Endothelial cell of umbilical vein (primary cell): ENCODE results near the gene PPM1H. TPM values are rescaled to one million over a fixed set of nuclear protein-coding genes. Genes with fewer than 3 reads are reported as not detected.

Source experiments
- BruUV-seq: library from RNA; stranded (reverse); fragments of 400-500 nt; replicated peaks from 2 replicates; lab custom pipeline; 2021; lab: Mats Ljungman, UMichigan
- CTCF ChIA-PET: fragments of 300-600, 350-600 bp; sonication (Branson Sonifier 250); formaldehyde crosslinking; loops from one replicate; lab custom pipeline; 2021; ENCODE audit warnings: antibody characterized with exemption, inconsistent platforms; lab: Charles Lee
- POLR2A ChIA-PET: fragments of 300-600, 350-600 bp; sonication (Branson Sonifier 250); formaldehyde crosslinking; loops from one replicate; lab custom pipeline; 2021; ENCODE audit warnings: antibody characterized with exemption, inconsistent platforms; lab: Charles Lee
- DNase-seq: peaks from one replicate; pipeline ENCODE4 v3.0.0-alpha.2; 2011; ENCODE audit warnings: low read depth, low spot score
- FAIRE-seq: peaks from 2 replicates; lab custom pipeline; 2011; peaks lifted over from hg19 to GRCh38; lab: Jason Lieb, UNC
- H2AFZ ChIP-seq: 2 replicates; pipeline ENCODE4 v1.6.0; 2012; ENCODE audit warnings: low read depth, low read length, control low read depth, inconsistent platforms
- H3K27ac ChIP-seq: 2 replicates; pipeline ENCODE4 v1.5.1; 2011; ENCODE audit warnings: low read depth, mild to moderate bottlenecking, control low read depth, low read length, moderate library complexity; ENCODE audit not compliant: insufficient read depth
- H3K27me3 ChIP-seq, 2 experiments: 2 replicates each; pipeline versions ENCODE4 v1.6.0 to v1.6.1; 2011; ENCODE audit warnings: low read length in 2 of 2, mixed read lengths in 1 of 2; ENCODE audit not compliant: control insufficient read depth in 2 of 2, insufficient read depth in 2 of 2
- H3K36me3 ChIP-seq, 2 experiments: 2 replicates in 1 of 2; 3 replicates in 1 of 2; pipeline ENCODE4 v1.5.1; 2011; ENCODE audit warnings: low read length in 2 of 2, mild to moderate bottlenecking in 1 of 2, moderate library complexity in 1 of 2; ENCODE audit not compliant: control insufficient read depth in 2 of 2, insufficient read depth in 2 of 2; ENCODE audit errors: extremely low read depth in 1 of 2
- H3K4me1 ChIP-seq: 3 replicates; pipeline ENCODE4 v1.5.1; 2011; ENCODE audit warnings: mild to moderate bottlenecking, low read length; ENCODE audit not compliant: control insufficient read depth, insufficient read depth; ENCODE audit errors: extremely low read depth
- H3K4me2 ChIP-seq: 2 replicates; pipeline ENCODE4 v1.6.1; 2011; ENCODE audit warnings: low read length, control low read depth, mixed read lengths; ENCODE audit not compliant: insufficient read depth
- H3K4me3 ChIP-seq, 3 experiments: fragments of 200-600 bp in 1 of 3; sonication (generic), shearing (Covaris generic) in 1 of 3; replicated peaks in 1 of 3; 2 replicates each; pipeline ENCODE4 v1.5.1; 2011 to 2016; ENCODE audit warnings: control low read depth in 3 of 3, low read length in 3 of 3, mild to moderate bottlenecking in 2 of 3, inconsistent platforms in 1 of 3, low read depth in 1 of 3, moderate library complexity in 1 of 3; ENCODE audit not compliant: insufficient read depth in 1 of 3
- H3K79me2 ChIP-seq: 2 replicates; pipeline ENCODE4 v1.6.0; 2012; ENCODE audit warnings: low read length, inconsistent platforms; ENCODE audit not compliant: control insufficient read depth, insufficient read depth
- H3K9ac ChIP-seq: replicated peaks from 2 replicates; pipeline ENCODE3; 2011; ENCODE audit warnings: low read length, control low read depth; ENCODE audit not compliant: insufficient read depth; ENCODE audit errors: extremely low read depth
- H3K9me1 ChIP-seq: replicated peaks from 3 replicates; pipeline ENCODE4 v1.6.0; 2011; ENCODE audit warnings: mild to moderate bottlenecking, low read length; ENCODE audit not compliant: control insufficient read depth, insufficient read depth; ENCODE audit errors: extremely low read depth
- H3K9me3 ChIP-seq: replicated peaks from 2 replicates; pipeline ENCODE4 v1.5.1; 2012; ENCODE audit warnings: low read length, inconsistent platforms; ENCODE audit not compliant: control insufficient read depth, insufficient read depth
- H4K20me1 ChIP-seq: replicated peaks from 2 replicates; pipeline ENCODE3; 2011; ENCODE audit warnings: mild to moderate bottlenecking, low read length; ENCODE audit not compliant: control insufficient read depth, insufficient read depth; ENCODE audit errors: extremely low read depth
- EZH2 ChIP-seq: IDR thresholded peaks from 2 replicates; pipeline ENCODE4 v1.6.1; 2012; ENCODE audit warnings: borderline replicate concordance, low read depth, mild to moderate bottlenecking, moderate library complexity, low read length, inconsistent platforms; ENCODE audit not compliant: severe bottlenecking
- FOS ChIP-seq: IDR thresholded peaks from 2 replicates; pipeline ENCODE4 v1.6.1; 2011; ENCODE audit warnings: mild to moderate bottlenecking, low read length, moderate library complexity, borderline replicate concordance; ENCODE audit not compliant: insufficient read depth
- GATA2 ChIP-seq: IDR thresholded peaks from 2 replicates; pipeline ENCODE4 v1.7.0; 2011; ENCODE audit warnings: low read depth, mild to moderate bottlenecking, moderate library complexity, mixed read lengths, low read length; ENCODE audit not compliant: insufficient read length, insufficient read depth
- JUN ChIP-seq: IDR thresholded peaks from 2 replicates; pipeline ENCODE4 v1.6.1; 2011; ENCODE audit warnings: borderline replicate concordance, low read depth; ENCODE audit not compliant: insufficient read length, insufficient read depth
- MYC ChIP-seq: IDR thresholded peaks from one replicate; pipeline ENCODE4 v1.6.1; 2011; ENCODE audit warnings: mild to moderate bottlenecking, low read depth, low read length
- POLR2A ChIP-seq: IDR thresholded peaks from 2 replicates; pipeline ENCODE4 v1.6.1; 2012; ENCODE audit warnings: low read depth, mild to moderate bottlenecking, control low read depth, low read length
- POLR2AphosphoS5 ChIP-seq: IDR thresholded peaks from 2 replicates; pipeline ENCODE4 v1.6.1; 2012; ENCODE audit warnings: low read depth, mild to moderate bottlenecking, control low read depth, low read length, moderate library complexity; ENCODE audit not compliant: insufficient read depth
- dilution Hi-C: fragments of 300-500 bp; cut with MboI; formaldehyde crosslinking; loops from one replicate; pipeline ENCODE4 v1.15.0; 2019; ENCODE audit warnings: low sequenced_read_pairs; ENCODE audit not compliant: extremely low pct_ligation_motif_present
- intact Hi-C: fragments of 100-400 bp; cut with micrococcal nuclease; formaldehyde crosslinking; loops from one replicate; pipeline ENCODE4 v1.10.0; 2022
- polyA plus RNA-seq, 4 experiments: library from polyadenylated mRNA; depleted of rRNA in 3 of 4; stranded (reverse) in 3 of 4; unstranded in 1 of 4; fragments of >200 nt; gene quantifications; 2 replicates each; pipeline versions ENCODE4 v1.2.1 to v1.2.3, GENCODE V29; 2011 to 2012; ENCODE audit warnings: missing spikeins in 1 of 4
- total RNA-seq: library from RNA; stranded (reverse); gene quantifications from 2 replicates; pipeline ENCODE4 v1.2.3, GENCODE V29; 2021
- TF ChIP-seq, protein P1 (sequence below): IDR thresholded peaks from 2 replicates; pipeline ENCODE4 v1.6.1; 2011; ENCODE audit not compliant: insufficient read depth, insufficient read length
- TF ChIP-seq, protein P2 (sequence below), 2 donors: IDR thresholded peaks; 1 replicate in 1 of 2; 2 replicates in 1 of 2; pipeline ENCODE4 v1.5.1; 2011; ENCODE audit warnings: low read length in 2 of 2, mild to moderate bottlenecking in 2 of 2, moderate library complexity in 2 of 2, control low read depth in 1 of 2, inconsistent platforms in 1 of 2, low read depth in 1 of 2; ENCODE audit not compliant: insufficient read depth in 1 of 2; ENCODE audit errors: extremely low read depth in 1 of 2

PPM1H gene
- total and polyA plus RNA-seq, 2 donors (not counting 3 experiments of a cell fraction or from before 2014, with no cell fraction given) = 1.0 to 7.2 TPM

DNA sequence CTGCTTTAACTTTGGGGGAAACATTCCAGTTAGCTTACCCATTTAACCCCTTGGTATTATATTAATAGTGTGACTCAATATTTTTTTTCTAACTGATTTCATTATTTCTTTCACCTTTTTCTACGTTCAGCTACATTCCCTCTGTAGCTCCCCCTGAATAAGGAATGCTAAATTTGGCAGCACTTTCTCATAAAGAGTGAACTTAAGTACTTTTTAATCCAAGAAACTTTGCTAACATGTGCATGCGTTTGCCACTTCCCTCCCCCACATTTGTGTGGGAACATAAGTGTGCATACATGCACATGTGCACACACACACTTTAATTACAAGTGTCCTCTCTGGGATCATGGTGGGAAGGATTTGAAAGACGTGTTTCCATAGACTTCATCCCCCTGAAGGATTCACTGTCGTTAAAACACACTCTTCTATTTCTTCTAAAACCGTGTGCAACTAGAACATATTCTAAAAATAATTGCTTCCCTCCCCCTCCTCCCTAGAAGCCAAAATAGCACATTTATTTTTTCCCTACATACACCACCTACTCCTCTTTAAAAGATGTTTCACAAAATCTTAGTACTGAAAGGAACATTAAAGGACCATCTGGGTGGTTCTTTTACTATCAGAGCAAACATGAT lies 142.6 kb downstream of the PPM1H start:
- FAIRE-seq = no peak
- H3K9ac ChIP-seq = no peak overlapping the region
- no TSS peak for BruUV-seq
- ChIA-PET POLR2A (no interaction called here), CTCF (interaction anchor here (1.0 to 9.2 kb wide), 5 partner anchors 187 to 356 kb away, joined by 4 to 258 read pairs (median 23); no protein-coding TSS in a partner anchor)
- no peak overlapping the region for H3K4me2 ChIP-seq
- DNase-seq = no peak
- H3K79me2 ChIP-seq = no peaks in the 10 kb centered on the region
- H3K36me3 ChIP-seq = no peaks in the 10 kb centered on the region
- no peak overlapping the region for H3K4me3 ChIP-seq
- H3K4me1 ChIP-seq = peaks cover 28% of the 10 kb centered on the region
- no peaks in the 10 kb centered on the region for H3K27me3 ChIP-seq
- H3K9me3 ChIP-seq = no peaks in the 10 kb centered on the region
- TF ChIP-seq, protein P1, sequence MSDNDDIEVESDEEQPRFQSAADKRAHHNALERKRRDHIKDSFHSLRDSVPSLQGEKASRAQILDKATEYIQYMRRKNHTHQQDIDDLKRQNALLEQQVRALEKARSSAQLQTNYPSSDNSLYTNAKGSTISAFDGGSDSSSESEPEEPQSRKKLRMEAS = no peak
- TF ChIP-seq, protein P2, sequence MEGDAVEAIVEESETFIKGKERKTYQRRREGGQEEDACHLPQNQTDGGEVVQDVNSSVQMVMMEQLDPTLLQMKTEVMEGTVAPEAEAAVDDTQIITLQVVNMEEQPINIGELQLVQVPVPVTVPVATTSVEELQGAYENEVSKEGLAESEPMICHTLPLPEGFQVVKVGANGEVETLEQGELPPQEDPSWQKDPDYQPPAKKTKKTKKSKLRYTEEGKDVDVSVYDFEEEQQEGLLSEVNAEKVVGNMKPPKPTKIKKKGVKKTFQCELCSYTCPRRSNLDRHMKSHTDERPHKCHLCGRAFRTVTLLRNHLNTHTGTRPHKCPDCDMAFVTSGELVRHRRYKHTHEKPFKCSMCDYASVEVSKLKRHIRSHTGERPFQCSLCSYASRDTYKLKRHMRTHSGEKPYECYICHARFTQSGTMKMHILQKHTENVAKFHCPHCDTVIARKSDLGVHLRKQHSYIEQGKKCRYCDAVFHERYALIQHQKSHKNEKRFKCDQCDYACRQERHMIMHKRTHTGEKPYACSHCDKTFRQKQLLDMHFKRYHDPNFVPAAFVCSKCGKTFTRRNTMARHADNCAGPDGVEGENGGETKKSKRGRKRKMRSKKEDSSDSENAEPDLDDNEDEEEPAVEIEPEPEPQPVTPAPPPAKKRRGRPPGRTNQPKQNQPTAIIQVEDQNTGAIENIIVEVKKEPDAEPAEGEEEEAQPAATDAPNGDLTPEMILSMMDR (IDR thresholded peaks at IDR 0.05; ENCODE audit: extremely low read depth in 1 of 2, insufficient read depth in 1 of 2, low read depth in 1 of 2, low read length in 2 of 2) = no peak
- TF ChIP-seq MYC (no peak), EZH2 (no peak), GATA2 (no peak), POLR2AphosphoS5 (no peak), POLR2A (no peak), JUN (no peak), FOS (no peak)
- no peaks in the 10 kb centered on the region for H3K9me1 ChIP-seq
- H4K20me1 ChIP-seq = no peaks in the 10 kb centered on the region
- dilution Hi-C loops (loop anchor here (25.0 kb wide), 1 partner anchor 180 kb away; no protein-coding TSS in a partner anchor), intact Hi-C loops (loop anchor here (5.0 to 10.0 kb wide), 2 partner anchors 328 to 530 kb away; partner anchors contain the start of genes MON2 and USP15)
- H2AFZ ChIP-seq = no peak overlapping the region
- H3K27ac ChIP-seq = no peak overlapping the region
